ENCODE data around the gene ACTL9. TPM values are rescaled to one million over a fixed set of nuclear protein-coding genes. Genes with fewer than 3 reads are reported as not detected.

ACTL9 gene
- total RNA-seq, 2 donors from 2014 or later, result not detected

GRCh38 chr19:8662263-8662662 lies 36.3 kb downstream of the ACTL9 start:
- no peak for DNase-seq
- TF ChIP-seq, protein P1, sequence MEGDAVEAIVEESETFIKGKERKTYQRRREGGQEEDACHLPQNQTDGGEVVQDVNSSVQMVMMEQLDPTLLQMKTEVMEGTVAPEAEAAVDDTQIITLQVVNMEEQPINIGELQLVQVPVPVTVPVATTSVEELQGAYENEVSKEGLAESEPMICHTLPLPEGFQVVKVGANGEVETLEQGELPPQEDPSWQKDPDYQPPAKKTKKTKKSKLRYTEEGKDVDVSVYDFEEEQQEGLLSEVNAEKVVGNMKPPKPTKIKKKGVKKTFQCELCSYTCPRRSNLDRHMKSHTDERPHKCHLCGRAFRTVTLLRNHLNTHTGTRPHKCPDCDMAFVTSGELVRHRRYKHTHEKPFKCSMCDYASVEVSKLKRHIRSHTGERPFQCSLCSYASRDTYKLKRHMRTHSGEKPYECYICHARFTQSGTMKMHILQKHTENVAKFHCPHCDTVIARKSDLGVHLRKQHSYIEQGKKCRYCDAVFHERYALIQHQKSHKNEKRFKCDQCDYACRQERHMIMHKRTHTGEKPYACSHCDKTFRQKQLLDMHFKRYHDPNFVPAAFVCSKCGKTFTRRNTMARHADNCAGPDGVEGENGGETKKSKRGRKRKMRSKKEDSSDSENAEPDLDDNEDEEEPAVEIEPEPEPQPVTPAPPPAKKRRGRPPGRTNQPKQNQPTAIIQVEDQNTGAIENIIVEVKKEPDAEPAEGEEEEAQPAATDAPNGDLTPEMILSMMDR (IDR thresholded peaks at IDR 0.05), result no peak
- no peak for TF ChIP-seq POLR2A (IDR thresholded peaks at IDR 0.05)
- Histone ChIP-seq H3K36me3 (replicated peaks in 1 of 2; ENCODE audit: insufficient read depth in 1 of 2, low read depth in 2 of 2) (no peaks in the 10 kb centered on the region), H3K27ac (no peak overlapping the region), H3K27me3 (no peaks in the 10 kb centered on the region), H3K4me1 (no peaks in the 10 kb centered on the region), H3K4me3 (no peak overlapping the region), H3K9me3 (no peaks in the 10 kb centered on the region)
- intact Hi-C loops (cut with DNase I), result no loop called here
- WGBS, 2 donors, result 69 to 77% methylated on average over 4 of the region's 4 CpGs
- ATAC-seq, result no peak

DNA sequence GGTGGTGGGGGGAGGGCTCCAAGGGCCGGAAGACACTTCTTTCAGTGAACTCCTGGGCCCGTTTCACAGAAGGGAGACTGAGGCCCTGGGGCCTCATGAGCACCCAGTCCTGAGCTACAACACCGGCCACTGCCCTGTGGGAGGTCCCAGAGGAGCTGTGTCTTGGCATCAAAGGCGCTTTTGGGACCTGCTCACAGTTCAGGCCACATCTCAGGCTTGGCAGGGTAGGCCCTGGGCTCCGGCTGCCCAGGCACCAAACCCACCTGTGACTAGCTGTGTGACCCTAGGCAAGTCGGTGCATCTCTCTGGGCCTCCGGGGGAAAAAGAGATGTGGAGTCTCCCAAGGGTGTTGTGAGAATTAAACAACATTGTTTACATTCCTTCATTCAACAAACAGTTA lies 38.7 kb downstream of the ACTL9 start:
- DNase-seq (no peak), ATAC-seq (no peak)
- Histone ChIP-seq H3K36me3 (replicated peaks in 1 of 2; ENCODE audit: insufficient read depth in 1 of 2, low read depth in 2 of 2) (no peaks in the 10 kb centered on the region), H3K4me1 (peaks cover under 1% of the 10 kb centered on the region), H3K4me3 (no peak overlapping the region), H3K27me3 (no peaks in the 10 kb centered on the region), H3K27ac (no peak overlapping the region), H3K9me3 (no peaks in the 10 kb centered on the region)
- WGBS, 2 donors, result 55 to 60% methylated on average over 5 to 7 of the region's 7 CpGs
- TF ChIP-seq, protein P1 (IDR thresholded peaks at IDR 0.05), result no peak
- TF ChIP-seq POLR2A (IDR thresholded peaks at IDR 0.05), result no peak
- intact Hi-C loops (cut with DNase I), result loop anchor here (5.0 kb wide), 1 partner anchor 417 kb away; no protein-coding TSS in a partner anchor

GRCh38 chr19:8657869-8658268 lies 40.7 kb downstream of the ACTL9 start:
- Histone ChIP-seq H3K27me3 (no peaks in the 10 kb centered on the region), H3K9me3 (no peaks in the 10 kb centered on the region), H3K27ac (no peak overlapping the region), H3K4me1 (peaks cover 4% of the 10 kb centered on the region), H3K4me3 (no peak overlapping the region), H3K36me3 (replicated peaks in 1 of 2; ENCODE audit: insufficient read depth in 1 of 2, low read depth in 2 of 2) (no peaks in the 10 kb centered on the region)
- TF ChIP-seq, protein P1 (IDR thresholded peaks at IDR 0.05), result no peak
- TF ChIP-seq POLR2A (IDR thresholded peaks at IDR 0.05), result no peak
- ATAC-seq, result no peak
- no peak for DNase-seq
- WGBS, 2 donors, result 64 to 74% methylated on average over 3 to 5 of the region's 5 CpGs
- intact Hi-C loops (cut with DNase I), result loop anchor here (5.0 kb wide), 1 partner anchor 419 kb away; no protein-coding TSS in a partner anchor

DNA sequence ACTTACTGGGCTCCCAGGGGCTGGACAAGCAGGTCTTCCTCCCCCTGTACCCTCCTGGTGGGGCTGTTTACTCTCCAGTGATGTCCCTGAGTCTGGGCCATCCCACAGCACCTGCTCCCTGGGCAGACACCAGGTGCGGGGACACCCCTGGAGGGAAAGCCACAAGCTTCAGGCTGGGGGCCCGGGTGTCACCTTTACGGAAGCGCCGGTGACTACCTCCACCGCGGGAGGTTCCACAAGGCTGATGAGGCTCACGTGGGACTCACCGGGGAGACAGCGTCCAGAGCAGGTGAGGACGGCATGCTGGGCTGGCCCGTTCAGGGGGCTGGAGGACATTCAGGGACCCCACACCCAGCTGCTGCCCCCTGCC lies 43.3 kb downstream of the ACTL9 start:
- 63 to 65% methylated on average over 4 to 12 of the region's 12 CpGs for WGBS, 2 donors
- intact Hi-C loops (cut with DNase I), result loop anchor here (5.0 kb wide), 1 partner anchor 422 kb away; no protein-coding TSS in a partner anchor
- H3K4me3 ChIP-seq, result no peak overlapping the region

More for the DNA sequence above, 43.3 kb downstream of the ACTL9 start:
- TF ChIP-seq, protein P1 (IDR thresholded peaks at IDR 0.05), result no peak
- TF ChIP-seq POLR2A (IDR thresholded peaks at IDR 0.05), result no peak
- no peak for DNase-seq
- H3K9me3 ChIP-seq, result no peaks in the 10 kb centered on the region
- peaks cover 4% of the 10 kb centered on the region for H3K4me1 ChIP-seq
- no peak for ATAC-seq
- H3K27ac ChIP-seq, result no peak overlapping the region
- no peaks in the 10 kb centered on the region for H3K36me3 ChIP-seq (replicated peaks in 1 of 2; ENCODE audit: insufficient read depth in 1 of 2, low read depth in 2 of 2)
- no peaks in the 10 kb centered on the region for H3K27me3 ChIP-seq
